SK-N-SH treated with all-trans-retinoic acid at 6 μM for 48 hours (cell line): ENCODE measurements around the gene MYO1B.

Source experiments
- ARNTL ChIP-seq: fragments of 450-650 bp; formaldehyde crosslinking; IDR thresholded peaks from 2 replicates; pipeline ENCODE4 v1.5.0; 2020; ENCODE audit warnings: low read depth, mild to moderate bottlenecking, moderate library complexity, borderline replicate concordance
- PPARA ChIP-seq: fragments of 250-450 bp; sonication (Bioruptor Pico); IDR thresholded peaks from 2 replicates; pipeline ENCODE4 v1.5.0; 2020; ENCODE audit warnings: mild to moderate bottlenecking, borderline replicate concordance
- TF ChIP-seq, protein P1 (sequence below): fragments of 250-450 bp; sonication (Bioruptor Pico); IDR thresholded peaks from 2 replicates; pipeline ENCODE4 v1.5.1; 2021; ENCODE audit warnings: mild to moderate bottlenecking, moderate library complexity

DNA sequence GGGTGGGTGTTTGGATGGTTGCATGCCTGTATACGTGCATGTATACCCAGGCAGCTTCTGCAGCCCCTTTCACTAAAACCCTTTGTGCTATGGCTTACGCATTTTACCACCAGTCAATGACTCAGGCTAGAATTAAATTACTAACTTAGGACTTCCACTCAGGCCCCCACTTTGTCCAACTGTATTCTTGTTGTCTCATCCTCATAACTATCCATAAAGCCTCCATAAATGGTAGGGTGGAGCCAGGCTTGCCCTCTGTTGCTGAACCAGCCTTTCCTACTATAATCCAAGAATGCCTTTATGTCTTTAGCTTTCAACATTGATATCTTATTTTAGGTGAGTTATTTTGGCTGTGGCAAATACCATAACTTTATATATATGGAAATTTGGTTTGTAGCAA, 119.9 kb downstream of the MYO1B start:
- TF ChIP-seq, protein P1, sequence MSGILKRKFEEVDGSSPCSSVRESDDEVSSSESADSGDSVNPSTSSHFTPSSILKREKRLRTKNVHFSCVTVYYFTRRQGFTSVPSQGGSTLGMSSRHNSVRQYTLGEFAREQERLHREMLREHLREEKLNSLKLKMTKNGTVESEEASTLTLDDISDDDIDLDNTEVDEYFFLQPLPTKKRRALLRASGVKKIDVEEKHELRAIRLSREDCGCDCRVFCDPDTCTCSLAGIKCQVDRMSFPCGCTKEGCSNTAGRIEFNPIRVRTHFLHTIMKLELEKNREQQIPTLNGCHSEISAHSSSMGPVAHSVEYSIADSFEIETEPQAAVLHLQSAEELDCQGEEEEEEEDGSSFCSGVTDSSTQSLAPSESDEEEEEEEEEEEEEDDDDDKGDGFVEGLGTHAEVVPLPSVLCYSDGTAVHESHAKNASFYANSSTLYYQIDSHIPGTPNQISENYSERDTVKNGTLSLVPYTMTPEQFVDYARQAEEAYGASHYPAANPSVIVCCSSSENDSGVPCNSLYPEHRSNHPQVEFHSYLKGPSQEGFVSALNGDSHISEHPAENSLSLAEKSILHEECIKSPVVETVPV = no peak
- TF ChIP-seq PPARA (CRISPR knock-in tag) = no peak
- no peak for TF ChIP-seq ARNTL (CRISPR knock-in tag)
